Measurements from ENCODE around the gene CEP104.

CEP104 gene

DNA sequence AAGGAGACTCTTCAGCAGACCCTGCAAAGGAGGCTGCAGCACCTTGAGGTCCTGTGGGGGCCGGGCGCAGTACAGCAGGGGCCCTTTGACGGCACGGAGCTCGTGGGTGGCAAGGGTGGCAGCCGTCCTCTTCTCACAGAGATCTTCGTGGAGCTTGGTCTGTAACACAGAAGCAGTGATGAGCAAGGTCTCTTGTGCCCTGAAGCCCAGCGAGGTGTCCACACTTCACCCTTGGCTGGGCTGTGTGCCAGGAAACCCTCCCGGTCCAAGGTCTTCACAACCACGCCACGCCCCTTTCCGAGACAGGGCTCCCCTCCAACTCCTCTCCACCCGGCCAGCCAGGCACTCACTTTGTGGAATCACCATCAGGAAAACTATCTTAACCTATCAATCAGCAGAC lies 72.0 kb downstream of the CEP104 start:
- TF ChIP-seq ELF4 (IDR thresholded peaks at IDR 0.05) (no peak), HDGF (IDR thresholded peaks at IDR 0.05; ENCODE audit: borderline replicate concordance) (no peak), FOXK2 (IDR thresholded peaks at IDR 0.05) (no peak), NFRKB (IDR thresholded peaks at IDR 0.05) (no peak), FOXM1 (IDR thresholded peaks at IDR 0.05; ENCODE audit: borderline replicate concordance) (no peak), LEF1 (IDR thresholded peaks at IDR 0.05; ENCODE audit: borderline replicate concordance) (no peak), FOXA1 (IDR thresholded peaks at IDR 0.05) (no peak), SUZ12 (IDR thresholded peaks at IDR 0.05) (no peak), CTBP1 (IDR thresholded peaks at IDR 0.05; ENCODE audit: borderline replicate concordance) (no peak), TARDBP (IDR thresholded peaks at IDR 0.05) (no peak), BHLHE40 (IDR thresholded peaks at IDR 0.05; ENCODE audit: borderline replicate concordance) (no peak), SP1 (IDR thresholded peaks at IDR 0.05) (no peak), ZNF384 (IDR thresholded peaks at IDR 0.05) (no peak), L3MBTL2 (conservative IDR thresholded peaks at IDR 0.05) (no peak), ARNT (IDR thresholded peaks at IDR 0.05) (no peak)
- TF ChIP-seq, protein P1, sequence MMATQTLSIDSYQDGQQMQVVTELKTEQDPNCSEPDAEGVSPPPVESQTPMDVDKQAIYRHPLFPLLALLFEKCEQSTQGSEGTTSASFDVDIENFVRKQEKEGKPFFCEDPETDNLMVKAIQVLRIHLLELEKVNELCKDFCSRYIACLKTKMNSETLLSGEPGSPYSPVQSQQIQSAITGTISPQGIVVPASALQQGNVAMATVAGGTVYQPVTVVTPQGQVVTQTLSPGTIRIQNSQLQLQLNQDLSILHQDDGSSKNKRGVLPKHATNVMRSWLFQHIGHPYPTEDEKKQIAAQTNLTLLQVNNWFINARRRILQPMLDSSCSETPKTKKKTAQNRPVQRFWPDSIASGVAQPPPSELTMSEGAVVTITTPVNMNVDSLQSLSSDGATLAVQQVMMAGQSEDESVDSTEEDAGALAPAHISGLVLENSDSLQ (IDR thresholded peaks at IDR 0.05): no peak
- no peak for DNase-seq (ENCODE audit: extremely low spot score)
- POLR2A ChIA-PET: interaction anchor here (1.6 kb wide), 1 partner anchor 12 kb away, joined by 5 read pairs; the partner anchor contains the start of gene LRRC47
- CTCF ChIA-PET: interaction anchor here (0.7 kb wide), 1 partner anchor 126 kb away, joined by 5 read pairs; no protein-coding TSS in a partner anchor

DNA sequence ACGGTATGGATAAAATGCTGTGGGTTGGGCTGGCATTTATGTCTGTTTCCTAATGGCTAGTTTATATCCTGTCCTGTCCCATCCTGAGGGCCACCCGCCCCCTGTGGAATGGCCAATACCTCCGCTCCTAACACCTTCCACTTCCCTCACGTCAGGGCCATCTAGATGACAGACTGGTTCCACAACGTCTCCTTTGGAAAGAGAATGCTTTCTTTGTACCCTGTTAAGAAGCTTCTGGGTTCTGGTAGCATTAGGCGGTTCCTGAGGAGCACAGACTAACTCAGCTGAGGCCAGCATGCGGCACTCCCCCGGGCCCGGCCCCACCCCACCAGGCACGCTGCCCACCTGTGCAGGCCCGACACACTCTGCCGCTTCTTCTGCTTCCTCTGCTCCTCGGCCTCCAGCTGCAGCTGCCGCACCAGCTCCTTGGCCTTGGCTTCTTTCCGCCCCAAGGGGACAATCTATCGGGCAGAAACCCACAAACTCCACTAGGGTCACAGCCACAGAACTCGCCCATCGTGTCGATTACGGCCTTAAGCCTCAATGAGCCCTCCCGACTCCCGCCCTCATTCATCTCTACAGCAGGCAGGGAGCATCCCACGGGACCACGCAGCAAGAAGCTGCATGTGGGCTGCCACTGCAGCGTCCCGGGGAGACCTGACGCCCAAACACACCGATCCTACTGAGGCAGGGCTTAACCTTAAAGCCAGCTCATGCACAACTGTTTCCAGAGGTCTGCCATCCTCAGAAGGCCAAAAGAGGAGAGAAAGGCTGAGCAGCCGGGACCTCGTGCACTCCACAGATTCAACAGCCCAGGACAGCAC lies 73.1 kb downstream of the CEP104 start:
- no peak for DNase-seq (ENCODE audit: extremely low spot score)
- TF ChIP-seq HDGF (IDR thresholded peaks at IDR 0.05; ENCODE audit: borderline replicate concordance): no peak
- TF ChIP-seq SUZ12 (IDR thresholded peaks at IDR 0.05): no peak
- no peak for TF ChIP-seq L3MBTL2 (conservative IDR thresholded peaks at IDR 0.05)
- no peak for TF ChIP-seq ELF4 (IDR thresholded peaks at IDR 0.05)
- no peak for TF ChIP-seq ZNF384 (IDR thresholded peaks at IDR 0.05)
- no peak for TF ChIP-seq CTBP1 (IDR thresholded peaks at IDR 0.05; ENCODE audit: borderline replicate concordance)
- TF ChIP-seq LEF1 (IDR thresholded peaks at IDR 0.05; ENCODE audit: borderline replicate concordance): no peak
- no peak for TF ChIP-seq FOXK2 (IDR thresholded peaks at IDR 0.05)
- no peak for TF ChIP-seq TARDBP (IDR thresholded peaks at IDR 0.05)
- no peak for TF ChIP-seq BHLHE40 (IDR thresholded peaks at IDR 0.05; ENCODE audit: borderline replicate concordance)
- no peak for TF ChIP-seq SP1 (IDR thresholded peaks at IDR 0.05)
- TF ChIP-seq ARNT (IDR thresholded peaks at IDR 0.05): no peak
- ChIA-PET POLR2A (no interaction called here), CTCF (no interaction called here)

DNA sequence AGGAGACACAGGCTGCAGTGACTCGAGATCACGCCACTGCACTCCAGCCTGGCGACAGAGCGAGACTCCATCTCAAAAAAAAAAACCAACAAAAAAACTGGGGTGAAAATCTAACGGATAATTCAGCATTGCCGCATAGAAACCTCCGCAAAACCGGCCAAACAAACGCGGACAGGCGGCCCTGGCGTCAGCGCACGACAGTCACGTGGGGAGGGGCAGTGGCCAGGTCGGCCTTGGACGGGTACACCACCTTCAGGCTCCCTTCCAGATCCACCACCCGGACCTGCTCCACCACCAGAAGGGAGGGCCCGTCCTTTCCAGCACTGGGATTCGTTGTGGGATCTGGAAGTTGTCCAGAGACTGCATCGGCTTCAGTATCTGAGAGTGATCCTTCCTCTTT lies 76.1 kb downstream of the CEP104 start:
- no peak for DNase-seq (ENCODE audit: extremely low spot score)
- ChIA-PET POLR2A (no interaction called here), CTCF (no interaction called here)
- TF ChIP-seq HDGF (IDR thresholded peaks at IDR 0.05; ENCODE audit: borderline replicate concordance) (no peak), FOXA1 (IDR thresholded peaks at IDR 0.05) (no peak), SP1 (IDR thresholded peaks at IDR 0.05) (no peak), CTBP1 (IDR thresholded peaks at IDR 0.05; ENCODE audit: borderline replicate concordance) (no peak)

DNA sequence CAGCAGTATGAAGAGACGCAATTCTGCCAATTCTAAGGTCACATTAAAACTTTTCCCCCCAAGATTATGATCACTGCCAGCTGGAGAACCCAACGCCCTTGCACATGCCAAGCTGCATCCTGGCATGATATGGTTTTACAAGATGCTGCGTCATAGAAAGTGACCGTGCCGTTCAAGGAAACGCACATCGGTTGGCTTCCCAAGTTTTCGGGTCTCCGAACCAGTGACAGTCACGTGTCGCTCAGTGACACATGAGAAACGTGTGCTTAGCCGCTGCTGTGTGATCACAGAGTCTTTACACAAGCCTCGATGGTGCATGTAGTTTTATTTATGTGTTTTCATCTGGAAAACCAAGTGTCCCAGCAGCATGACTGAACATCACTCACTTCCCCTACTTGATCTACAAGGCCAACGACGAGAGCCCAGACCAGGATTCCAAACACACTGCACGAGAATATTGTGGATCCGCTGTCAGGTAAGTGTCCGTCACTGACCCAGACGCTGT lies 77.0 kb downstream of the CEP104 start:
- ChIA-PET POLR2A (no interaction called here), CTCF (no interaction called here)
- TF ChIP-seq FOXM1 (IDR thresholded peaks at IDR 0.05; ENCODE audit: borderline replicate concordance): no peak
- TF ChIP-seq CTBP1 (IDR thresholded peaks at IDR 0.05; ENCODE audit: borderline replicate concordance): no peak
- no peak for DNase-seq (ENCODE audit: extremely low spot score)

DNA sequence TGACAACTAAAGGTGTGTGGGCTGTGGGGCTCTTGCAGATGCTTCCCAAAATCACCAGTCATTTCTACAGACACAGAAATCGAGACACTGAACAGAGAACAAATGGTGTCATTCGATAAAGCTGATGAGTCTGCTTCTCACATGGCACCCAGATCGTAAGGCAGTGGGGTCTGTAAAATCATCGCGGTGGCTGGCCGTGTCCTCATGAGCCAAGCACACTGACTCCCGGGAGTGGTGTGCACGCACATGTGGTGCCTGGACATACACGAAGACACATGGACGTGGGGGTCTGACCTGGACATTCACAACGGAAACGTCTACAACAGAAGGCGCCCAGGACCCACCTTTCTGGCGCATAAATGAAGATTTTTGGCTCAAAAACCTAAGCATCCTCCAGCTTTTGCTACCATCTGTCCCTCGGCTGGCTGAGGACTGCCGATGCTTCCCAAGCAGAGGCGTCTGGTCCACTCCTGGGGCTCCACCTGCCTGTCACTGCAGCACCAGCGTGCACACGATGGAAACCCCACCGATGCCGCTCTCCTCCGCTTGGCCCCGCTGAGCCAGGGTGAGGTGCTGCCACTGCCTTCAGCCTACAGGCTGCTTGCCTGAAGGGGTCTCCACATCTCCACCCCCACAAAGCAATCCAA lies 77.6 kb downstream of the CEP104 start:
- ChIA-PET CTCF (no interaction called here), POLR2A (no interaction called here)
- TF ChIP-seq LEF1 (IDR thresholded peaks at IDR 0.05; ENCODE audit: borderline replicate concordance): no peak
- TF ChIP-seq NFRKB (IDR thresholded peaks at IDR 0.05): no peak
- TF ChIP-seq ARNT (IDR thresholded peaks at IDR 0.05): no peak
- no peak for TF ChIP-seq CTBP1 (IDR thresholded peaks at IDR 0.05; ENCODE audit: borderline replicate concordance)
- TF ChIP-seq FOXK2 (IDR thresholded peaks at IDR 0.05): no peak
- TF ChIP-seq FOXA1 (IDR thresholded peaks at IDR 0.05): no peak

DNA sequence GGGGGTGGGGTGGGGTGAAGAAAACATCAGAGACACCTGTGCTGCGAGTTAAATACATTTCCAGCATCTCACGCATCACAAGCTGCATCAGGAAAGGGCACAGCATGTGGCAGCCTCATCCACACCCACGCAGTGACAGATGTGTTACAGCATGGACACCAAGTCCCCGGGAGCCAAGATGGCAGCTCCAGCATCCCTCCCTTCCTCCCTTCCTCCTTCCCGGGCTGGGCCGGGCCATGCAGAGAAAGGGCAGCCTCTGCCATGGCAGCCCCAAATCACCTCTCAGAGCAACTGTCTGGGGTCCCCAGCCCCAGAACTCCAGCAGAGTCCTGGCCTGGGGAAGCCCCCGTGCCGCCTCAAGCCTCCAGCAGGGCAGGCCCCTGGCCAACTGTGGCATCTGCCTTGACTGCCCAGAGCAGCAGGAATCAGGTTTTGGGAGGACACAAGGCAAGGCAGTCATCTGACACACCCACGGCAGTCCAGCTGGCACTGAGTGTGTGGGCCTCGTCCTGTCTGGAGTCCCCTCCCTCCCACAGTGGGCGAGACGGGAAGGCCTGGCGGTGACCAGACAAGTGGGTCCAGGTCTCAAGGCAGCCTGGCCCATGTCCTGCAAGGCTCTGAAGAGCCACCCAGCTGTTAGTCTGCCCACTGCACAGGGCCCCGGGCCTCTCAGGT lies 78.3 kb downstream of the CEP104 start:
- POLR2A ChIA-PET: no interaction called here
- no peak for DNase-seq (ENCODE audit: extremely low spot score)
- CTCF ChIA-PET: no interaction called here
- no peak for TF ChIP-seq ZNF384 (IDR thresholded peaks at IDR 0.05)
- TF ChIP-seq, protein P1 (IDR thresholded peaks at IDR 0.05): no peak
- no peak for TF ChIP-seq FOXK2 (IDR thresholded peaks at IDR 0.05)

More for the DNA sequence above, 77.6 kb downstream of the CEP104 start:
- DNase-seq (ENCODE audit: extremely low spot score): no peak
